Measurements from ENCODE around the gene IFNAR1.

- 0 out of 2 replicates have a peak, but pooled peaks have one; percentile 24 for TF ChIP-seq MAX (CRISPR knock-in tag; IDR thresholded peaks at IDR 0.05)
- TF ChIP-seq, protein P1, sequence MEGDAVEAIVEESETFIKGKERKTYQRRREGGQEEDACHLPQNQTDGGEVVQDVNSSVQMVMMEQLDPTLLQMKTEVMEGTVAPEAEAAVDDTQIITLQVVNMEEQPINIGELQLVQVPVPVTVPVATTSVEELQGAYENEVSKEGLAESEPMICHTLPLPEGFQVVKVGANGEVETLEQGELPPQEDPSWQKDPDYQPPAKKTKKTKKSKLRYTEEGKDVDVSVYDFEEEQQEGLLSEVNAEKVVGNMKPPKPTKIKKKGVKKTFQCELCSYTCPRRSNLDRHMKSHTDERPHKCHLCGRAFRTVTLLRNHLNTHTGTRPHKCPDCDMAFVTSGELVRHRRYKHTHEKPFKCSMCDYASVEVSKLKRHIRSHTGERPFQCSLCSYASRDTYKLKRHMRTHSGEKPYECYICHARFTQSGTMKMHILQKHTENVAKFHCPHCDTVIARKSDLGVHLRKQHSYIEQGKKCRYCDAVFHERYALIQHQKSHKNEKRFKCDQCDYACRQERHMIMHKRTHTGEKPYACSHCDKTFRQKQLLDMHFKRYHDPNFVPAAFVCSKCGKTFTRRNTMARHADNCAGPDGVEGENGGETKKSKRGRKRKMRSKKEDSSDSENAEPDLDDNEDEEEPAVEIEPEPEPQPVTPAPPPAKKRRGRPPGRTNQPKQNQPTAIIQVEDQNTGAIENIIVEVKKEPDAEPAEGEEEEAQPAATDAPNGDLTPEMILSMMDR (IDR thresholded peaks at IDR 0.05 in 2 of 3, conservative IDR thresholded peaks at IDR 0.05 in 1 of 3; ENCODE audit: insufficient read depth in 2 of 3, low read depth in 1 of 3, low read length in 3 of 3) = no peak
- no peak for TF ChIP-seq TCF7L2 (IDR thresholded peaks at IDR 0.05; ENCODE audit: low read depth, low read length)
- no peak for TF ChIP-seq SPI1 (IDR thresholded peaks at IDR 0.05; ENCODE audit: borderline replicate concordance, low read depth, low read length)
- TF ChIP-seq CREBBP (IDR thresholded peaks at IDR 0.05; ENCODE audit: low read depth, low read length) = no peak
- TF ChIP-seq POLR2AphosphoS5 (IDR thresholded peaks at IDR 0.05; ENCODE audit: control insufficient read depth, insufficient read depth, low read depth, low read length) = no peak
- no peak for TF ChIP-seq SRSF3 (IDR thresholded peaks at IDR 0.05; ENCODE audit: insufficient read depth, low read length)
- no peak for TF ChIP-seq GABPA (tag; conservative IDR thresholded peaks at IDR 0.05; ENCODE audit: low read depth)
- TF ChIP-seq ZNF655 (CRISPR knock-in tag; IDR thresholded peaks at IDR 0.05) = no peak
These were observed 33.1 kb upstream of the IFNAR1 start for GRCh38 chr21:33291686-33292085.
